Measurements from ENCODE around the gene NCS1.

The NCS1 gene

DNA sequence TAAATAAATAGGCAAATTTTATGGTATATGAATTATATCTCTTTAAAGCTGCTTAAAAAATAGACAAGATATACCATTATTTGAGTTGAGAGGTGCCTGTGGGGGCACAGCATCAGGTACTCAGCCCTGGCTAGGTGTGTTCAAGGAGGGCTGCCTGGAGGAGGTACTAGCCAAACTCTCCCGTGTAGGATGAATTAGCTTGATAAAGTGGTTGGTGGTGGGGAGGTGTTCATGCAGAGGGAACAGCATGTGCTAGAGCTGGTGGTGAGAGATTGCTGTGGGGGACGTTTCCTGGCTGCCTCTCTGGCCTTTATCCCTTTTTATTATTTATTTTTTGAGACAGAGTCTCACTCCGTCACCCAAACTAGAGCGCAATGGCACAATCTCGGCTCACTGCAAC is 23.2 kb upstream of the NCS1 start:
- no peak for DNase-seq

DNA sequence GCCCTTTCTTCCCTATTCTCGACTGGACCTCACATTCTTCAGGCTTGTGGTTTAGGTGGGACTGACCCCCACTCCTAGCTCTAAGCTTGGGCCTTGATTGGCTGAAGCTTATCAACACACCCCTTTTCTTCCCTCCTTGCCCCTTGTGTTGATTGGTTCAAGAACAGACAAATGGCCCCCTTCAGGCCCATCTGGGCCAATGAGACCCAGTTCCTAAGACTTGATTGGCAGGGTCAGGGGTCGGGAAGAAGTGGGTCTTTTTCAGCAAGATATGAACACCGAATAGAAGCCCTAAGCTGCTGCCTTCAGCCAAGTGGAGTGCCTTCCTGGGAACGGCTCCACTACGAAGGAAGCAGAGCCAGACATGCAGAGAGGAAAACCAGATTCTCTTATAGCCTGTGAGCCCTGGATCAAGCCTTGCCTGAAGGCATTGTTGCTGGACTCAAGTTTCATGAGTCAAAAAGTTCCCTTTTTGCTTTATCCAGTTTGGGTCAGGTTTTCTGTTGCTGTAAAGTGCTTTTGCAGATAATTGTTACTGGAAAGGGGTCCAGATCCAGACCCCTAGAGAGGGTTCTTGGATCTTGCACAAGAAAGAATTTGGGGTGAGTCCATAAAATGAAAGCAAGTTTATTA is 22.4 kb upstream of the NCS1 start:
- no peak for DNase-seq

DNA sequence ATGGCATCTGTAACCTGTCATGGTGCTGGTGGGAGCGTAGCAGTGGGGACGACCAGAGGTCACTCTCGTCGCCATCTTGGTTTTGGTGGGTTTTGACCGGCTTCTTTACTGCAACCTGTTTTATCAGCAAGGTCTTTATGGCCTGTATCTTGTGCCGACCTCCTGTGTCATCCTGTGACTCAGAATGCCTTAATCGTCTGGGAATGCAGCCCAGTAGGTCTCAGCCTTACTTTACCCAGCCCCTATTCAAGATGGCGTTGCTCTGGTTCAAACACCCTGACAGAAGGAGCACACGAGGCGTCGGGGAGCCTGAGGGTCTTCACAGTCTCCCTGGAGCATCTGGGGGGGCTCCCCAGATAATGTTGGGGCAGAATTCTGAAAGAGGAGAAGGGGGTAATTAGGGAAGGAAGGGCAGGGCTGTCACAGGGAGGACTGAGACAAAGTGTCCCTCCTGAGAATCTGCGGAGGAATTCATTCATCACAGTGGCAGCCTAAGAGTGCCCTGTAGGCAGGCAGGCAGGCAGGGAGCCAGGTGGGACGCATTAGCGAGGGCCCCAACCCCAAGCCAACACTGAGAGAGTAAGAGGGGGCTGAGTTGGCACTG is 21.3 kb upstream of the NCS1 start:
- DNase-seq: no peak

DNA sequence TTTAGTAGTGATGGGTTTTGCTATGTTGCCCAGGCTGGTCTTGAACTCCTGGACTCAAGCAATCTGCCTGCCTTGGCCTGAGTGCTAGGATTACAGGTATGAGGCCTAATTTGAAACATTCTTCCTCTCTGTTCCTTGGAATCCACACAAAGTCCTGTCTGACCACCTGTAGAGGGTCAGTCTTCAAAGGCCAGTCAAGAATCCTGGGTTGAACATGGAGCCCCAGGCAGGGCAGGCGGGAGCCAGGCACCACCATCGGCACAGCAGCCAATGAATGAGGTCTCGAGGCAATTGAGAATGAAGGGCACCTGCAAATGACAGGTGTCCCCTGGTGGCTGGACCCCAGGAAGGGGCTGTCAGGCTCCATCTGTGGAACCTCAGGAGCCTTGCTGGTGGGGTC is 17.4 kb upstream of the NCS1 start:
- no peak for DNase-seq

DNA sequence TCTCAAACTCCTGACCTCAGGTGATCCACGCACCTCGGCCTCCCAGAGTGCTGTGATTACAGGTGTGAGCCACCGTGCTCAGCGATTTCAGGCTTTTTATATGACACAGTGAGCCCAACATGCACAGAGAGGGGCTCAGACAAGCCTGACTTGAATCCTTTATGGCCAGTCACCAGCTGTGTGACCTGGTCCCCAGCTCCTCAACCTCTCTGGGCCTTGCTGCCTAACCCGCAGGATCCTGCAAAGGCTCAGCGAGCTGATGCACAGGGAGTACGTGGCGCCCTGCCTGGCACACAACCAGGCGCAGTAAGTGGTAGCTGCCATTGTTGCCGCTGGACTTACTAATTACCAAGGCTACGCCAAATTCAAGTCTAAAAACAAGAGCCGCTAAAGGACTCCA is 16.6 kb upstream of the NCS1 start:
- no peak for DNase-seq

DNA sequence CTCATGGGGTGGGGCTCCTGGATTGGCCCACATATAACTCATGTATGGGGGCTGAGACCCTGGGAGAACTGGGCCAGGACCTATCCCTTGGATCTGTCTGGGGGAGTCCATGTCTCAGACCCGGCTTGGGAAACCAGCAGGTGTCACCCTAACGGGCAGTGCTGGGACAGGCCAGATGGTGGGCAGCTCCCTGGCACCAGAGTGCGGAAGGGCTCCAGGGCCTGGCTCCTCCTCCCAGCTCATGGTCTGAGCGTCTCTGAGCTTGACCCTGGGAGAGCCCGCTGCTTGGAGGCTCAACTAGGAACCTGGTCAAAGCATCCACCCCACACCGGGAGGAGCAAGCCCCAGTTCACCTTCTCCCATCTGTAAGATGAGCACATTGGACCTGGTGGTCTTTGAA is 15.5 kb upstream of the NCS1 start:
- no peak for DNase-seq

DNA sequence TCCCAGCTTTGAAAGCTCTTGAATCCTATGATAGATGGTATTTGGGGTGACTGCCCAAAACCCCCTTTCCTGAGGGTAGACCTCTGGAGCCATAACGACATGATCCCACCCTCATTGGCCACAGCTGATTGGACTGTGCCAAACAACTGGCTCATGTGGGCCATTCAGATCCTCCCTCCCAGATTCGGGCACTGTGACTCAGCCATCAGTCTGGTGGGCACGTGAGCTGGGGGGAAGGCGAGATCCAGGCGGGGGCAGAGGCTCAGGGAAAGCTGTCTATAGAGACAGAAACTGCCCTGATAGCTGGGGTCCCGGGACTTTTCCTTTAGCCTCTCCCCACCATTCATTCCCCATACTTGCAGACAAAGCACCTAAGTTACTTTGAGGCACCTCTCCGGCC is 15.1 kb upstream of the NCS1 start:
- no peak for DNase-seq

DNA sequence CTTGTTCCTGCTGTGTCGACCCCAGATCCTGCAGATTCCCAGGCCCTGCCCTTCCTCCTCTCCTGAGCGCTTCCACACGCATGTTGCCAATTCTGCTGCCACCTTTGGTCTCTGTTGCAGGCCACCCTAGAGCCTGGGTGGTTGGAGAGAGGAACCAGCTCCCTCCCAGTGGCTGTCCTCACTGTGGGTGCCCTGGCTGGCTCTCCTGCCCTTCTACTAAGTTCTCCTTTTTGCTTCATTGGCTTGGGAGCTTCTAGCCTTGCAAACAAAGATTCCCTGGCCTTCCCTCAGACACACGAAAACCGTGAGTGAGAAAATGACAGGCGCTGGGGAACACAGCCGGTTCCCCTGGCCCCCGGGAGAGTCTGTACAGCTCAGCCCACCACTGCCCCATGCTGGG is 14.2 kb upstream of the NCS1 start:
- no peak for DNase-seq

DNA sequence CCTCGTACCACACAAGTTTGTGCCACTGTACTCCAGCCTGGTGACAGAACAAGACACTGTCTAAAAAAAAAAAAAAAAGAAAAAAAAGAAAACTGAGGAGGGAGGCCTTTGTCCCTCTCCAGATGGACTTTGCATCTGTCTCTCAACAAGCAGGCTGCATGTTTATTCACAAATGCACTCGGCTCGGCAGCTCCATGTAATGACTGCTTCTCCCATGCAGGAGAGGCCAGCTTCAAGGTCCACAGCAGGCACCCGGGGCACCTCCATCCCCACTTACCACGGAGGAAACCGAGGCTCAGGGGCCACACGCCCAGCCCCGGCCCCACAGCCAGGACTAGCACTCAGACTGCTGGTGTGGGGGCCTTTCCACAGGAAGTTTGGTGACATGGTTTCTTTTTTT is 13.1 kb upstream of the NCS1 start:
- no peak for DNase-seq

DNA sequence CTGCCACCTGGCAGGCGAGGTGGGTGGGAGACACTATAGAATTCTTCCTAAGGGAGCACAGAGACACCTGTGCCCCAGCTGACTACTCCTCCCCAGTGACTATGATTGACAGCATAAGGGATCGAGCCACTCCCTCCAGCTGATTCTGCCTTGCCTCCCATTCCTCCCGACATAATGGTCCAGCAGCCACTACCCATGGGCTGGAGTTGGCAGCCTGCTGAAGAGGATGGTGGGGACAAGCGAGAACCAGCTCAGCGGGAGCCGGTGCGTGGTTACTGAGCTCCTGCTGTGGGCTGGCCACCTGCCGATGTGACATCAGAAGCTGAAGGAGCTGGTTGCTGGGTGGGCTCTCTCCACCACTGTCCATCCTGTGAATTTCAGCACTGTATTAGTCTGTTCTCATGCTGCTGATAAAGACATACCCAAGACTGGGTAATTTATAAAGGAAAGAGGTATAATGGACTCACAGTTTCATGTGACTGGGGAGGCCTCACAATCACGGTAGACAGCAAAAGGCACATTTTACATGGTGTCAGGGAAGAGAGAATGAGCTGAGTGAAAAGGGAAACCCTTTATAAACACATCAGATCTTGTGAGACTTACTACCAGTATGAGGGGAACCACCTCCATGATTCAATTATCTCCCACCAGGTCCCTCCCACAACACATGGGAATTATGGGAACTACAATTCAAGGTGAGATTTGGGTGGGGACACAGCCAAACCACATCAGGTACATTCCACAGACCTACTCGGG is 12.1 kb upstream of the NCS1 start:
- DNase-seq: no peak

DNA sequence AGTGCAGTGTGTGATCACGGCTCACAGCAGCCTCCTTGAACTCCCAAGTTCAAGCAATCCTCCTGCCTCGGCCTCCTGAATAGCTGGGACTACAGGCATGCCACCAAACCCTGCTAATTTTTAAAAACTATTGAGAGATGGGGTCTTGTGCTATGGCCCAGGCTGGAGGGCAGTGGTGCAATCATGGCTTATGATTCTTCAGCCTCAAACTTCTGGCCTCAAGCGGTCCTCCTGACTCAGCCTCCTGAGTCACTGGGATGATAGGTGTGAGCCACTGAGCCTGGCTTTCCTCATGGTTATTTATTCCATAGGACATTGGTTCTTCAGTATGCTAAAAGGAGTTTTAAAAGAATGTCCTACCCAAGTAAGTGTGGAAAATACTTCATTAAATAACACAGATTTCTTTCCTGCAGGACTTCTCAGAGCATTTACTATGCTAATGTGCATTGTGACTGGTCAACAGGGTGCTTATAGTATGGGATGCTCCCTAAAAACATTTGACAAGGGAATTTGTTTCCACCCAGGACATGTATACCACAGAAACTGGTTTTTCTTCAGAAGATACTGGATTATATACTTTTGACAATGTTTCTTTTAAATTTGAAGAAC is 11.2 kb upstream of the NCS1 start:
- DNase-seq: no peak

DNA sequence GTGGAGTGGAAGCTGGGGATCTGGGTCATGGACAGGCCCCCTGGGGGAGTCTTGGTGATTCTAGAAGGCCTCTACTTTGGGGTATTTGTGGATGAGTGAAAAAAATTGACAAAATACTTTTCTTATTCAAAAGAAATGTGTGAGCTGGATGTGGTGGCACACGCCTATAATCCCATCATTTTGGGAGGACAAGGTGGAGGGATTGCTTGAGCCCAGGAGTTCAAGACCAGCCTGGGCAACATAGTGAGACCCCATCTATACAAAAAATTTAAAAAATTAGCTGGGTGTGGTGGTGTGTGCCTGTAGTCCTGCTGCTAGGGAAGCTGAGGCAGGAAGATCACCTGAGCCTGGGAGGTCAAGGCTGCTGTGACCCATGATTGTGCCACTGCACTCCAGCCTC is 6.6 kb upstream of the NCS1 start:
- no peak for DNase-seq

DNA sequence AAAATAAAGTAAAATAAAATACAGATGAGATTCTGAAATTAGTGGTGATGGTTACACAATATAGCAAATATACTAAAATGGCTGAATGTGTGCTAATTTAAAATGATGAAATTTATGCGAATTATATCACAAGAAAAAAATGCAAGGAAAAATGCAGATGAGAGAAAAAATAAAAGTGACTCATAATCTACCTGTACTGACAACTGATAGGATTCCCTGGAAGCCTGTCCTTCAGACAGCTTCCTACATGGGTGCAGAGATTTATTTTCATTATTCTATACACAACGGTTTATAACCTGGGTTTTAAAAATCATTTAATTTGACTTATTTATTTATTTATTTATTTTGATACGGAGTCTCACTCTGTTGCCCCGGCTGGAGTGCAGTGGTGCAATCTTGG is 5.8 kb upstream of the NCS1 start:
- no peak for DNase-seq

DNA sequence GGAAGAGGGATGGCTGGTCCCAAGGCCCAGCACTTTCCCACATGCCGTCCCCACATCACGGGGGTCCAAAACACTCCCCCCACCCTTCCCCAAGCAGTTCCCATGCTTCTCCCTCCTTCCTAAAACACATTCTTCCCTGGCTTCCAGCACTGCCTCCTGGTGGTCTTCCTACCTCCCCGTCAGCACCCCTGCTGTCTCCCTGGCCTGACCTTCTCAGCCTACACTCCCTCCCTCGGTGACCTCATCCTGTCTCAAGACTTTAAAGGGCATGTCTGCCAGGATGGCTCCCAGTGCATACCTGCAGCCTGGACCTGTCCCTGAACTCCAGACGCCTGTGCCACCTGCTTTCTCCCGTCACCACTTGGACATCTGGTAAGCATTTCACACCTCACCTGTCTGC is 4.3 kb upstream of the NCS1 start:
- no peak for DNase-seq

DNA sequence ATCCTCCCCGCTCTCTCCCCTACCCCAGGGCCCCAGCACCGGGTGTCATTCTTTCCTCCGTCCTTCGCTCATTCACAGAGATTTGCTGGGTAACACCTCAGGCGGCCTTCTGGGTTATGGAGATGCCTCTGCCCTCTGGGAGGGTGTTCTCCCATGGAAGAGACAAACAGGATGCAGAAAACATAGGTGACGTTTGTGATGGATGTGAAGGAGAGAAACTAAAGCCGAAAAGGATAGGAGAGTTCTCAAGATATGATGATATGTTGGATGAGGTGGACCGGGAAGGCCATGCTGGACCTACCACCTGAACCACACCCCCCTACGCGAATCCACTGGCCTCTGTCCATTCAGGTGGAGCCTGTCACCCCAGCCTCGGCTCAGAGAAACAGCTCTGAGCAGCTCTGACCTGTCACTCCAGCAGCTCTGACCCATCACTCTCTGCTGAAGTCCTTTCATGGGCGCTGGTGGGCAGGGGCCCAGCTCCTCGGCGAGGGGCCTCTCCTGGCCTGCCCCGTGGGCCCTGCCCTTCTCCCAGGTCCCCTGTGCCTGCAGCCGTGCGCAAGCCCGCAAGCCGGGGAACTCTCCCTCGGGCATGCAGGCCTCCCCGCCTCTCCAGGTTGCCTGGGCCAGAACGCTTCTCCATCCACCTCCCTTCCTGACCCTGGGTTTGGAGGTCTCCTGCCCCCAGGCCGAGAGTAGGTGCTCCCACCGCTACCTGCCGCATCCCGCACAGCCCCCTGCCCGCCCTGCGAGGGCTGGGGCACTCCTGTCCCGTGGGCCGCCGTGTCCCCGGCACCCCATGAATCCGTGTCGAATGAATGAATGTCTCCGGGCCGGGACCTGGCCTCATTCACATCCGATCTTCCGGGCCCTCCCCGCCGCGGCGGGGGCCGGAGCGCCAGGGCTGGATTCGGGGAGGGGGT is 717 bp upstream of the NCS1 start:
- no peak for DNase-seq

DNA sequence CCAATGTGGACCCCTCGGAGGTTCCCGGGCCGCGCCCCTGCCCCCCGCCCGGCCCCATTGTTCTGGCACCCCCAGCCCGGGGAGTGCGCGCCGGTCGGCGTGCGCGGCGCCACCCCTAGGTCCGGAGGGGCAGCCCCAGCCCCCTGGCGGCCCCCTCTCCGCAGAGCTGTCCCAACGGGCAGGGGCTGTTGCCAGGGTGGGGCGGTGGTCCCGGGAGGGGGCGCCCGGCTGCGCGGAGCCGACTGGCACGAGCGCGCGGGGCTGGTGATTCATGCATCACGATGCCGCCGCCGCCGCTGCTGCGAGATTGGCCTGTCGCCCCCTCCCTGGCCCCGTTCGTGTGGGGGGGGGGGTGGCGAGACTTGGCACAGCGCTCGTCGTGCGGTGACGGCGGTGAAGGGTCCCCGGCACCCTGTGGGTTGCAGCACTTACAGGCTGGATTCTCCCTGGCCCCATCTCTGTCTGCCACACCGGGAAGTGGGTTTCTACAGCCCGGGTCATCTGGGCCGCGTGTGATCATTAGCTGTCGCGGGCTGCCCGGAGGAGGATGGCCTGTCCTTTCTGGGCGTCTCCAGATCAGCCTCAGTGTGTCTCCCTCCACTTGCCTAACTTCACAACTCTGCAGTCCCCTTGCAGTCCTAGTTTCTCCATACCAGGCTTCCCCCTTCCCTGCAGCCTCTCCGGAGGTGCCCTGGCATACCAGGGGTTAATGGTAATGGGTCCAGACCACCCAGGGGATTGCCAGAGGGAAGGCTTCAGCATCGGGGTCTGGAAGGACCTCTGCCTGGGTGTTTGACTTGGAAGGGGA is 858 bp downstream of the NCS1 start:
- DNase-seq: no peak

DNA sequence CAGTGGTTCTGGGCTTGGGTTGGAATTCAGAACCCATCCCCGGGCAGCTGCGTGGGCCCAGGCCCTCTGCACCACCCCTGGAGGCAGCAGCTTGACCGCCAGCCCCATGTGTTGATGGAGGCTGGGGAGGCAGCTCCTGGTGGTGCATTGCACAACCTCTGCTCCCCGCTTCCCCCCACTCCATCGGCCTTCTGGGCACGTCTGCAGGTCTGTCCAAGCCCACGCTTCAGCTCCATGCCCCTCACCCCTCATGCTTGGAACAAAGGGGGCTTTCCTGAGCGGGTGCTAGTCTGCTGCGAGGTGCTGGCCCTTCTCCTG is 1.4 kb downstream of the NCS1 start:
- no peak for DNase-seq

DNA sequence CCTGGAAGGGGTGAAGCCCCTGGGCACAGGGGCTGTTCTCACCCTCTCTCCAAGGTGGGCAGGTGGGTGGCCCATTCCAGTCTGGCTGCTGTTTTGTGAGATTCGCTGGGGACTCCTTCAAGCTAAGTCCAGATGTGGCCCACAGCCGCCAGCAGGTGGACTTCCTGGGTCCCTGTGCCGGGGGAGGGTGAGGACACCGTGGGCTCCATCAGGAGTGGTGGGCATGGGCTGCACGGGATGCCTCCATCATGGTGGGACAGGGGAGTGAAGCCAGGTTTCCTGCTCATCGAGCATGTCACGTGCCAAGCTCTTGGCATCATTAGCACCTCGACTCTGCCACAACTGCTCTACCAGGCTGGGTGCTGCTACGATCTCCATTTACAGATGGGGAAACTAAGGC is 1.8 kb downstream of the NCS1 start:
- DNase-seq: no peak

DNA sequence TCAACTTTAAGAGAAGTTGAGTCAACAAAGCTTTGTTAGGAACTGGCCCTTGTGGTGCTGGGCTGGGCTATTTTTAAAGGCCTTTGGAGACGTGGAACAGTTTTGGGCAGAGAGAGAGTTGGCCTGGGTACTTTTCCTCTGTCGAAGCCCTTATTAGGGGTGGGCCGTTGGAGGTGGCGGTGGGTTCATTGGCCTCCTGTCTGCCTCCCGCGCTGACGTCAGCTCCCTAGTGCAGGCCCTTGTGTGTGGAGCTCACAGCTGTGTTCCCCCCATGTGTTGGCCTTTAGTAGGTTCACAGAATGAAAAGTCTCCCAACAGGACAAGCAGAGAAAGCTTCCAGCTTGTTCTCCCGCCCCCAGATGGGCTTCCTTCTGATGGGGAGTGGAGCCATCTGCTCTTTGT is 2.7 kb downstream of the NCS1 start:
- no peak for DNase-seq

DNA sequence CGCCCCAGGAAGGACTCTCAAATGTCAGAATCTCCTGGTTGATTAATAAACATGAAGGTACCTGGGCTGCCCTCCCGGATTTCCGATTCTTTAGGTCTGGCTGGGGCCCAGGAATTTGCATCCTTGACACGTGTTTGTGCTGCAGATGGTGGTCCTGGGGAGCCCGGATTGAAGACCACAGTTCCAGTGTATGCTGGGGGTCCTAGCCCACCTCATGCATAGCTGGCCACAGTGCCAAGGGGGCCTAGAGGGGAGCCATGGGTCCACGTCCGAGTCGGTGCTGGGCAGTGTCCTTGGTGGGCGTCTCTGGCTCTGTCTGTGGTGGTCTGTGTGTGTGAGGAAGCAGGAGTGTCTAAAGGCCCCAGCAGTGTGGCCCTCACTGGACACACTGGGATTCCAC is 3.2 kb downstream of the NCS1 start:
- no peak for DNase-seq

DNA sequence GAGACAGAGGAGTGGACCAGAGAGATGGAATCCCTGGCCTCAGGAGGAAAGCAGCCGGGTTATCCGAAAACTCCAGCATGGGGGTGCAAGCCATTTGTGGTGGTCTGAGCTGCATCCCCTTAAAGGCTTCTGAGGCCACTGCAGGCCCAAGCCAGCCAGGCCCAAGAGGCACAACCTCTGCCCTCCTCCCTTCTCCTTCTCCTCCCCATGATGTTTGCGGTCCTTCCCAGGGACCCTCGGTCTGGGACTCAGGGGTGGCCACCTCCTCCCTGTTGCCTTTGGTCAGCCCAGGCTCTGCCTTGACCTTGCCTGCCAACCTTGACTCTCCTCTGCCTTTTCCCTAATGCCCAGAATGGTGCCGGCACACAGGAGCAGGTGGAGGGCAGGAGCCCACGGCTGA is 4.6 kb downstream of the NCS1 start:
- no peak for DNase-seq
